ENCODE measurements around the gene NCOA7.
A peak's percentile ranks its signal among the peaks of the same experiment; 100 is the strongest.

NCOA7 gene

DNA sequence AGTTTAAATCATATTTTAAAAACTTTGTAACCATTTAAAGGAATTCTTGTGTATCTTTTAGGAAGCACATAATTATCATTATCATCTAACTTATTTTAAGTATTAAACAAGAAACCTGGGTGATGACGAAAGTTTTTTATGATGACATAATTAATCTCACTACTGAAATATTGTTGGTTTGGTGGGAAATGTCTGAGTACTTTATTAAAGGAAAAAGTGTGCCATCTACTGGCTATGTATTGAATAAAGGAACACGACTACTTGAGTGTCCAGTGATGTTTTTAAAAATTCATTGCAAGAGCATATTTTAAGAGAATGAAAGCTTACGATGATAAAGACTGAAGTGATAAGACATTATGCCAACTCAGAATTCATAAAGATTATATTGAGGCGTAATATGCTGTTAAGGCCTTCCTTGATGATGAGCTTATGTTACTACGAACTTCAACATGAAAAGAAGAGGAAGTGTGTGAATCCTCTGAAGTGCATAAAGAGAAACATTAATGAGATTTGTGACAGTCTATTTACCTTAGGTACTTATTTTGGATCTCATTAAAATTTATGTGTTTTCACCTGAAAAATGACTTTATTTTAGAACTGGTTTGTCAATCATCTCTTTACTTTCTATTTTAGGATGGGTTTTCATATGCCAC lies 183.6 kb downstream of the NCOA7 start:
- peak; percentile 79 for DNase-seq (ENCODE audit: low spot score)

DNA sequence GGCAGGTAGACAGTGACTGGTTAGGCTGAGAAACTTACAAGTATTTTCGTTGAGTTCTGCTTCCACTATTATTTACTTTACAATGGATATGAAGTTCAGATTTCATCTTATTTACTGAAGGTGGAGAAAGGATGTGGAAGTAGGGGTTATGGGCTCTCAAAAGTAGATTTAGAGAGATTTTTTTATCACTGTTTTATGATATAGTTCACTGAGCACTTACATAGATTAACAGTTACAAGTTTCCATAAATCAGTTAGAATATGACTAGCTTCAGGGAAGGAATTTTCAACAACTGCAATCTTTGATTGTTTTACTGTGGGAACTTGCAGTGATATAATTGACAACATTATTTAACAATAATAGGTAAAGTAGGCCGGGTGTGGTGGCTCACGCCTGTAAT lies 188.3 kb downstream of the NCOA7 start:
- DNase-seq (ENCODE audit: low spot score), result no peak

All from hematopoietic multipotent progenitor cell treated with erythropoietin and hydrocortisone succinate and interleukin-3 and kit ligand, for 15 days (in vitro differentiated cells).